ENCODE measurements around the gene SLC1A7. TPM values are rescaled to one million over a fixed set of nuclear protein-coding genes. Genes with fewer than 3 reads are reported as not detected.

SLC1A7 gene
- total RNA-seq, 1 experiment from 2014 or later, result 0.31 TPM

- no peaks in the 10 kb centered on the region for H3K9me3 ChIP-seq (ENCODE audit: control insufficient read depth, insufficient read depth, low read depth, low read length)
- intact Hi-C loops (cut with micrococcal nuclease; ENCODE audit: unreplicated experiment), result loop anchor here (10.0 kb wide), 1 partner anchor 125 kb away; no protein-coding TSS in a partner anchor
- TF ChIP-seq CTCF (IDR thresholded peaks at IDR 0.05) (no peak), POLR2AphosphoS5 (IDR thresholded peaks at IDR 0.05; ENCODE audit: low read depth, low read length) (no peak), REST (IDR thresholded peaks at IDR 0.05; ENCODE audit: insufficient read depth in 1 of 2, low read depth in 2 of 2, low read length in 1 of 2) (no peak), SIN3A (IDR thresholded peaks at IDR 0.05; ENCODE audit: borderline replicate concordance, insufficient read depth, low read depth, low read length) (no peak), TCF7L2 (IDR thresholded peaks at IDR 0.05; ENCODE audit: low read depth, low read length) (no peak)
- H3K4me3 ChIP-seq (ENCODE audit: low read depth in 2 of 2, low read length in 2 of 2), result no peak overlapping the region
- no peak for ATAC-seq
- ChIA-PET POLR2A (interaction anchor here (0.6 kb wide), 1 partner anchor 427 kb away, joined by 12 read pairs; no protein-coding TSS in a partner anchor), CTCF (no interaction called here)
- H3K27ac ChIP-seq (ENCODE audit: low read length), result no peak overlapping the region
- peaks cover 17% of the 10 kb centered on the region for H3K4me1 ChIP-seq (ENCODE audit: control insufficient read depth, insufficient read depth, low read length)
- H3K27me3 ChIP-seq (ENCODE audit: control insufficient read depth, insufficient read depth, low read length), result no peaks in the 10 kb centered on the region
- in situ Hi-C loops (cut with HindIII; ENCODE audit: low pct_unique_long_range_greater_than_20kb, low sequenced_read_pairs), result no loop called here
- no TSS peak for BruUV-seq (replicated peaks)
- peaks cover 5% of the 10 kb centered on the region for H3K36me3 ChIP-seq (ENCODE audit: control insufficient read depth, insufficient read depth, low read length)
- DNase-seq (ENCODE audit: low read depth, low spot score), result no peak
Measured at GRCh38 chr1:53049574-53049967, 92.9 kb downstream of the SLC1A7 start.

DNA sequence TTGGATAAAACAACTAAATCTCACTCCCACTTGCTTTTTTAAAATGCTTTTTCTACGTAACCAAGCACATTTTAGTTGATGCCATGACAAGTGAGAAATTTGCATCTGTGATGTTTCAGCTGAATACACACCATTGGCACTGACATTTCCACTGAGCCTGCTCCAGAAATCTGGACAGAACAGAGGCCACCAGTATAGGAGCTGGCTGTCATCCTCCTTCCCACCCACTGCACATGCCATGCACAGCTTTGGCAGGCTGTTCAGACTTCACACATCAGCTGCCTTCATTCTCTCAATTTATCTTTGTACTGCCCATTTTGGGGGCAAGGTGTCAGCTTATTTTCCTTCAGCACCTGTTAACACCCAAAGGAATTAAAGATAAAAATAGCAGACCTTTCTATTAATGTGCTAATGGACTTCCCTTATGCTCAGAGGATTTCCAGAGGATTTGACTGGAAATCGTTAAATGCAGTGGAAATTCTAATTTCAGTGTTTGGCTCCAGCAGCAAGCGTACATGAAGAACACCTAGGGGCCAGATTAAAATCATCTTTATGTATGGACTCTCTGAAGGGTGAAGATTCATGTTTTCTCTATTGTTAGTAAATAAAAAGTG is 93.4 kb downstream of the SLC1A7 start:
- no peak overlapping the region for H3K27ac ChIP-seq (ENCODE audit: low read length)
- no TSS peak for BruUV-seq (replicated peaks)
- DNase-seq (ENCODE audit: low read depth, low spot score), result no peak
- in situ Hi-C loops (cut with HindIII; ENCODE audit: low pct_unique_long_range_greater_than_20kb, low sequenced_read_pairs), result no loop called here
- ChIA-PET CTCF (no interaction called here), POLR2A (no interaction called here)
- intact Hi-C loops (cut with micrococcal nuclease; ENCODE audit: unreplicated experiment), result loop anchor here (10.0 kb wide), 1 partner anchor 126 kb away; no protein-coding TSS in a partner anchor
- H3K9me3 ChIP-seq (ENCODE audit: control insufficient read depth, insufficient read depth, low read depth, low read length), result no peaks in the 10 kb centered on the region
- H3K36me3 ChIP-seq (ENCODE audit: control insufficient read depth, insufficient read depth, low read length), result peaks cover 5% of the 10 kb centered on the region
- no peak for ATAC-seq
- H3K4me1 ChIP-seq (ENCODE audit: control insufficient read depth, insufficient read depth, low read length), result peaks cover 17% of the 10 kb centered on the region
- H3K4me3 ChIP-seq (ENCODE audit: low read depth in 2 of 2, low read length in 2 of 2), result no peak overlapping the region
- TF ChIP-seq TCF7L2 (IDR thresholded peaks at IDR 0.05; ENCODE audit: low read depth, low read length) (no peak), SIN3A (IDR thresholded peaks at IDR 0.05; ENCODE audit: borderline replicate concordance, insufficient read depth, low read depth, low read length) (no peak), POLR2AphosphoS5 (IDR thresholded peaks at IDR 0.05; ENCODE audit: low read depth, low read length) (no peak), REST (IDR thresholded peaks at IDR 0.05; ENCODE audit: insufficient read depth in 1 of 2, low read depth in 2 of 2, low read length in 1 of 2) (no peak), CTCF (IDR thresholded peaks at IDR 0.05) (no peak)
- H3K27me3 ChIP-seq (ENCODE audit: control insufficient read depth, insufficient read depth, low read length), result no peaks in the 10 kb centered on the region
